Muscle of back (tissue), 11 donors: Measurements from ENCODE around the gene PRR14L. TPM values are rescaled to one million over a fixed set of nuclear protein-coding genes. Genes with fewer than 3 reads are reported as not detected.

Experiments
- DNase-seq, 3 donors: peaks; one replicate each; pipeline versions ENCODE4 v3.0.0 to v3.0.0-alpha.2; 2013
- polyA plus RNA-seq, 10 donors: library from polyadenylated mRNA; unstranded; fragments of 120-200 nt; gene quantifications; one replicate each; pipeline ENCODE4 v1.2.1, GENCODE V29; 2013; ENCODE audit not compliant: insufficient read length in 10 of 10

The PRR14L gene
- polyA plus RNA-seq, 10 donors, result 10.5 to 17.9 (median 15.6) TPM

DNA sequence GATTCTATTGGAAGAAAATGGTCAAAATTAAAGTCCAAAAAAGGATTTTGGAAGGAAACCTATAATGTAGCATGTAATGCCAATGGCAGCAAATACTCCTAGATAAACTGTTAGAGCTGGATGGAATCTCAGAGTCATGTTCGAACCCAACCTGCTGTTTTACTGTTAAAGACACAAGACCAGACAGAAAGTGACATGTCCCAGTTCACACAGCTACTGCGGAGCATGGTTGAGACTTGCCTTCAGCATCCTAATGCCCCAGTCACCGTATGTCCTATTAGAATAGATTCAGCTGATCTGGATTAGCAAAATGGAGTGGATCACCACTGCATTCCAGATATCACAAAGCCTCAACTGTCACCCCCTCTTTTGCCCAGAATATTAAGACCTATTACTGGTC, 102.9 kb downstream of the PRR14L start:
- DNase-seq, result no peak

DNA sequence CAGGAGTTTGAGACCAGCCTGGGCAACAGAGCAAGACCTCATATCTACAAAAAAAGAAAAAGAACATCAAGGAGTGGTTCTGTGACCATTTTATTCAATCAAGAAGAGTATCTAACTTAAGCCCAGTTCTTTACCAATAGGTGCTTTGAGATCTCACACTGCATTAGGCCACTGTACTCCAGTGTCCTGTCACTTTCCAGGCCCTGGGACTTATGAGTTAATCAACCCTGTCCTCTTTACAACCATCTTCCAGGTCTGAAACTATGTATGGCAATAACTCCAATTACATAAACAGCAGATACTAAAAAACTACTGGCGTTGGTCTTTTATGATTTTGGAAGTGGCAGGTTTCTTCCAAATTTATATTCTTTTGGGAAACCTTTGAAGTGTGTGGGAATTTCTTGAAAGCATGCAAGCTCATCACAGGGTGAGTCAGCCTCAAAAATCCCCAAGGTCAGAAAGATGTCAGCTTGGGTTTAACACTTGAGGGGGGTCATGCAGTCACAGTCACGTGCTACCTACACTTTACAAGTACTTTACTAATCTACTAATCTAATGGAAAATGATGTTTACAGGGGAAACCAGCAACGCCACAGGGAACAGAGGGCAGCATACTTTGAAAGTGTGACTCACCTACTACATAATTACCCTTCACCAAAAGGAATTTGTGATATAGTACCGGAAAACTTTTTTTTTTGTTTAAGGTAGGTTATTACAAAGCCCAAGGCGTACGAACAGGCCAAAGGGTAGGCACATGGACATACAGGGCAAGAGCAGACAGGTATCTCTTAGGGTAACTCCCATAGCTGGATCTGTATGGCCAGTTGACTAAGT, 103.5 kb downstream of the PRR14L start:
- DNase-seq, result peak in 1 of 3 donors; percentile 75

DNA sequence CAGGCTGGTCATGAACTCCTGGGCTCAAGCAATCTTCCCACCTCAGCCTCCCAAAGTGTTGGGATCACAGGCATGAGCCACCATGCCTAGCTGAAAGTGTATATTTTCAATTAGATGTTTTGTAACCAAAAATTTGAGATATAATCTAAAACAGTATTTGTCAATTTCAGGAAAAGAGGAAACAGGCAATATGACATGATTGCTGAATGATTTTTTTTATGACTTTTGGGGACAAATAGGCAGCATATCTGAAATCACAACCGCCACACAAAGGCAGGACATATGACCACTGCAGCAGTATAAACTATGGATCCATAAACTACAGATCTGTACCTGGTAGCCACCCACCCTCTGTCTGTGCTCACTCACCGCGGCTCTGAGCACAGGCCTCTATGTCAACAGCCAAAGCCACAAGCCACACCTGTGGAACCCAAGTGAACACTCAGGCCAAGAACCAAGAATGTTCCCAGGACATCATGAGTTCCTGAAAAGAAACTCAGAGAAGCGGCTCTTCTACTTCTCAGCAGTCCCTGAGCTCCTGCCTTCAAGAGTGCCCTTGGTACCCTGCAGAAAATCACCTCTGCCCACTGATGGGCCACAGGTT, 110.4 kb downstream of the PRR14L start:
- no peak for DNase-seq

DNA sequence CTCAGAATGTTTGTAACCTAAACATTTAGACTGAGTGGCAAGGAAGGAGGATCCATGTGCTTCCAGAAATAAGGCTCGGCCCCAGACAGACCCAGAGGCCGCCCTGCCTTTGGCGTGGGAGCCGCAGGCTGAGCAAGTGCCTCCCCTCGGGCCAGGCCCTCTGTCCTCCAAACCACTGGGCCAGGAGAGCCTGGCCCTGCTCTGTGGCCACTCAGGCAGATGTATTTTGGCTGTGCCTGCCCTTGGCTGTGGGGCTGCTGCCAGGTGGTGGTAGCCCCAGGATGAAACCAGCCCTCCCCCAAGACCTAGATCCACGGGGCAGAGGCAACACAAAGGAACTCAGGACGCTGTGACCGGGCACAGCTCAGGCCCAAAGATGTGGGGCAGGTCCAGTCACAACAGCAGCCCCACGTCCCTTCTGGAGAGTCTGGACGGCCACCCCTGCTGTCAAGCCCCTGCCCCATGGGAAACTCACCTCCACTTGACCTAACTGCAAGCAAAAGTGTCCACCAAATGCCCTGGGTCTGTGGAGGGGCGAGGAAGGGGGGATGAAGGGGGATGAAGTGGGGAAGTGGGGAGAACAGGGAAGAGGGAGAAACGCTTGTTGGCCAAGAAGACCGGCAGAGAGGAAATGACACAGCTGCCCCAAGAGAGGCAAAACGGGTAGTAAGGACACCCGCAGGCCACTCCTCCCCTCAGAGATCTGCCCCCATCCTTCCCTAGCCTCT, 111.9 kb downstream of the PRR14L start:
- DNase-seq, result peak in 1 of 3 donors; percentile 36

DNA sequence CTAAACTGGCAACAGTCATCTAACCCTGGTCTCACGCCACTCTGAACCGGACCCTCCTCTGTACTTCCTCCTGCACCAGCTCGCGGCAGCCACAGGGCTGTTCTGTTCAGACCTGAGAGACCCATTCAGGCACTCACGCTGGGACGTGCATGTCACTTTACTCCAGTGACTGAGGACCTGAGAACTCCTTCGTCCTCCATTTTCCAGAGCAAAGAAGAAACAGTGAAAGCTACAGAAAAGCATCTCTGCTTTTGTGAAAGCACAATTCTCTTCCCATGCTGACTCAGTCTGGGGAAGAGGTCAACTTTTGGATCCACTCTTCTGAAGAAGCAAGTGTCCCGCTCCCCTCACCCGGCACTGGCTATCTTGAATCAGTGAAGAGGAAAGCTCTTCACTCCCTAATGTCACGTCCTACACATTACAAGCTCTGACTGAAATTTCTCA, 112.5 kb downstream of the PRR14L start:
- DNase-seq, result no peak

DNA sequence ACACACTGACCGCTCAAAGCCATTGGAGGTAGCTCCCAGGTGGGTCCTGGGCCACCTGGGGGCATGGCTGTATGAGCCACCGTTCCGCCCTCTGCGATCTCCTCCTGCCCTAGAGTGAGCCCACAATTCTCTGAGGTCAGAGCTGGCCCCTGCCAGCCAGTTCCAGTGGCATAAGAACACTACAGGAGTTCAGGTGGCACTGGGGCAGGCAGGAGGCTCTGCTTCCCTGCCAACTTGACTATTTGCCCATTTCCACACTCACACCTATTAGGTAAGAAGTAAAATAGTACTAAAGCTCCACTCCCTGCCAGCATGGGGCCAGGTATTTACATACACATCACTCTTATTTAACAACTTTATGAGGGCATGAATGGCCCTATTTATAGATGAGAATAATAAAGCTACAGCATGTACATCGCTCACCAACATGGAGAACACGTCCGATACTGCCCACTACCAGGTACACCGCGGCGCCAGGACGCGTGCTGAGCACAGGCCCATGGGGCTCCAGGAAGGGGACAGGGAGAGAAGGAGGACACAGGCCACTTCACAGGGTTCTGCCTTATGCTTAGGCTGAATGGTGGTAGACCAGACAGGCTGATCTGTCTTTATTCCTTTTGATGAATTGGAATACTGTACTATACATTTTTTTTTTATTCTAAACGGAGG, 114.2 kb downstream of the PRR14L start:
- DNase-seq, result no peak

DNA sequence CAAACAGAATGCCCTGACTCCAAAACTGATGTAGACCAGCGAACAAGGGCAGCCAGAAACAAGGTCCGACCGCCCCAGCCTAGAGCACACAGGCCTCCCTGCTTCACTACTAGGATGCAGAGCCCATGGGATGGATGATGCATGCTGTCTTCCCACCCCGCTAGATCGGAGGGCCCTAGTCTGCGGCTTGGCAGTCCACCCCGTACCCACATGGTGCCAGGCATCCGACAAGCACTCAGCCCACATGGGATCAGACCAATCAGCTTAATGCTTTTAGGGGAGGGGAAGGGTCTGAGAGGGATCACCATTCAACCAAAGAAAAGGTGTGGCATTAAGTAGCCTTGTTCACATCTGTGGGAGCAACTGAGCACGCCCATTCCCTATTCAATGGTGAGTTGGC, 118.5 kb downstream of the PRR14L start:
- no peak for DNase-seq

Other genes starting within 250 kb of the PRR14L start
- gene PISD, start 87.9 kb downstream of the PRR14L start, polyA plus RNA-seq, result 10 to 100 TPM; 13.6 to 26.0 (median 17.3) TPM
- gene DEPDC5, start 3.9 kb upstream of the PRR14L start, polyA plus RNA-seq, result 10 to 100 TPM in 6 of 10 donors, 1 to 10 TPM in 4; 7.0 to 12.1 (median 10.3) TPM
- 100 to 1,000 TPM in 8 of 10 donors, 10 to 100 TPM in 2; 88.7 to 126 (median 103) TPM for gene YWHAH, start 194.4 kb upstream of the PRR14L start, polyA plus RNA-seq